Measurements from ENCODE around the gene FAP. TPM values are rescaled to one million over a fixed set of nuclear protein-coding genes. Genes with fewer than 3 reads are reported as not detected.

The FAP gene
- total RNA-seq, 4 donors from 2014 or later: 1.4 to 3.5 (median 2.0) TPM; not detected in 1

DNA sequence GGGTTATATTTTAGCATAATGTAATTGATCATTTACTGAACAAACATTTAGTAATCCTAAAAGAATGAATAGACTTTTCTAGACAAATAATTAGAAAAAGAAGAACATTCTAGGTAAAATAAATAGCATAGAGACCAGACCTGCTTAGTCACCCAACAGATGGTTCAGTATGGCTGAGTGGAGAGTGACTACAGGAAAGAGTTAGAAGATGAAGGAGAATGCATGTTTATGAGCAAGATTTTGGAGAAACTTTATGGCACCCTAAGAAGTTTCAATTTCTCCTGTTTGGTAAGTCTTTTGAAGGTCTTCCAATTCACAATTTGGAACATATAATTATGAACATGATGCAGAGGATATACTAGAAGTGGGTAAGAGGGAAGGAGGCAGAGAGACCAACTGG, 32.9 kb downstream of the FAP start:
- H3K27me3 ChIP-seq: no peaks in the 10 kb centered on the region
- H3K4me1 ChIP-seq: no peaks in the 10 kb centered on the region
- intact Hi-C loops (cut with DNase I; ENCODE audit: low total_unique reads) (no loop called here), in situ Hi-C loops (cut with MboI; ENCODE audit: low pct_ligation_motif_present in 1 of 4, low pct_unique_long_range_greater_than_20kb in 1 of 4, low sequenced_read_pairs in 3 of 4) (loop anchor here in 1 of 4 donors (10.0 kb wide), 1 partner anchor 84 kb away; no protein-coding TSS in a partner anchor)
- TF ChIP-seq, protein P1, sequence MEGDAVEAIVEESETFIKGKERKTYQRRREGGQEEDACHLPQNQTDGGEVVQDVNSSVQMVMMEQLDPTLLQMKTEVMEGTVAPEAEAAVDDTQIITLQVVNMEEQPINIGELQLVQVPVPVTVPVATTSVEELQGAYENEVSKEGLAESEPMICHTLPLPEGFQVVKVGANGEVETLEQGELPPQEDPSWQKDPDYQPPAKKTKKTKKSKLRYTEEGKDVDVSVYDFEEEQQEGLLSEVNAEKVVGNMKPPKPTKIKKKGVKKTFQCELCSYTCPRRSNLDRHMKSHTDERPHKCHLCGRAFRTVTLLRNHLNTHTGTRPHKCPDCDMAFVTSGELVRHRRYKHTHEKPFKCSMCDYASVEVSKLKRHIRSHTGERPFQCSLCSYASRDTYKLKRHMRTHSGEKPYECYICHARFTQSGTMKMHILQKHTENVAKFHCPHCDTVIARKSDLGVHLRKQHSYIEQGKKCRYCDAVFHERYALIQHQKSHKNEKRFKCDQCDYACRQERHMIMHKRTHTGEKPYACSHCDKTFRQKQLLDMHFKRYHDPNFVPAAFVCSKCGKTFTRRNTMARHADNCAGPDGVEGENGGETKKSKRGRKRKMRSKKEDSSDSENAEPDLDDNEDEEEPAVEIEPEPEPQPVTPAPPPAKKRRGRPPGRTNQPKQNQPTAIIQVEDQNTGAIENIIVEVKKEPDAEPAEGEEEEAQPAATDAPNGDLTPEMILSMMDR (IDR thresholded peaks at IDR 0.05): no peak
- TF ChIP-seq POLR2A (IDR thresholded peaks at IDR 0.05) (no peak), EP300 (IDR thresholded peaks at IDR 0.05; ENCODE audit: low read depth) (no peak), POLR2AphosphoS5 (IDR thresholded peaks at IDR 0.05) (no peak)
- no peaks in the 10 kb centered on the region for H3K9me3 ChIP-seq
- no peak overlapping the region for H3K4me3 ChIP-seq
- no peaks in the 10 kb centered on the region for H3K36me3 ChIP-seq
- H3K27ac ChIP-seq: no peak overlapping the region
- DNase-seq: no peak

DNA sequence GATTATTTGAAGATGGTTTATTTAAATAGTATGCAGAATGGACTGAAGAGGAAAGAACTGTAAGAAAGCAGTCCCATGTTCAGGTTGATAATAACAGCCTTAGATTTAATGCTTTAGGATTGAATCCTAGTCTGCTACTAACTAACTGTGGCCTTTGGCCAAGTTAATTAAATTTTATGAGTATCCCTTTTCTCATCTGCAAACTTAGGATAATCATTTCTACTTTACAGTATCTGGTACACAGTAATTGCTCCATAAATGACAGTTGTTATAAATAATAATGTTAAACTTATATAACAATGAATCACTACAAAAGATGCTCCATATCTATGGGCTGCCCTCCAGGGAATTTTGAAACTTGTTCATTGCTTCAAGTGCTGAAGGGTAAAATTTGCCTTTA, 41.0 kb downstream of the FAP start:
- H3K4me1 ChIP-seq: no peaks in the 10 kb centered on the region
- no peaks in the 10 kb centered on the region for H3K27me3 ChIP-seq
- no peak for TF ChIP-seq EP300 (IDR thresholded peaks at IDR 0.05; ENCODE audit: low read depth)
- no peak for TF ChIP-seq POLR2AphosphoS5 (IDR thresholded peaks at IDR 0.05)
- TF ChIP-seq, protein P1 (IDR thresholded peaks at IDR 0.05): no peak
- TF ChIP-seq POLR2A (IDR thresholded peaks at IDR 0.05): no peak
- in situ Hi-C loops (cut with MboI; ENCODE audit: low pct_ligation_motif_present in 1 of 4, low pct_unique_long_range_greater_than_20kb in 1 of 4, low sequenced_read_pairs in 3 of 4): no loop called here
- H3K4me3 ChIP-seq: no peak overlapping the region
- H3K27ac ChIP-seq: no peak overlapping the region
- no peaks in the 10 kb centered on the region for H3K9me3 ChIP-seq
- no peak for DNase-seq
- intact Hi-C loops (cut with DNase I; ENCODE audit: low total_unique reads): no loop called here
- no peaks in the 10 kb centered on the region for H3K36me3 ChIP-seq

DNA sequence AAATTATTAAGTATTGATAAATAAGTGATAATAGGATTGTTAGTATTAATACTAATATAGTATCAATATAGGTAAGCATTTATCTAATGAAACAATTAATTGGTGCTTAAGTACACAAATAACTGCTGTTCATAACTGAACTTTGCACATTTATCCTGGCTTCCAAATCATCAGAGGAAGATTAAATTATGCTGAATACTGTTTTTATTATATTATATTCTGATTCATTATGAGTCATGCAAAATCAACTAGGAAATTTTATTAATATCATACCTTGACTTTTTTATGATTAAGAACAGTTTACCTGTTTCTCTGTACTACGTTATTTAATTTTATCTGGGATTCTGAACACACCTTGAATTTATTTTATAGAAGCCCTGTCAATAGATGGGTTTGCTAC, 42.6 kb downstream of the FAP start:
- H3K4me3 ChIP-seq: no peak overlapping the region
- H3K9me3 ChIP-seq: no peaks in the 10 kb centered on the region
- TF ChIP-seq POLR2A (IDR thresholded peaks at IDR 0.05) (no peak), EP300 (IDR thresholded peaks at IDR 0.05; ENCODE audit: low read depth) (no peak), POLR2AphosphoS5 (IDR thresholded peaks at IDR 0.05) (no peak)
- TF ChIP-seq, protein P1 (IDR thresholded peaks at IDR 0.05): no peak
- intact Hi-C loops (cut with DNase I; ENCODE audit: low total_unique reads): no loop called here
- 69 to 100% methylated on average over 1 of the region's 1 CpG for WGBS, 2 donors (ENCODE audit: low coverage in 1 of 2)
- no peaks in the 10 kb centered on the region for H3K36me3 ChIP-seq
- in situ Hi-C loops (cut with MboI; ENCODE audit: low pct_ligation_motif_present in 1 of 4, low pct_unique_long_range_greater_than_20kb in 1 of 4, low sequenced_read_pairs in 3 of 4): no loop called here
- H3K4me1 ChIP-seq: no peaks in the 10 kb centered on the region
- no peaks in the 10 kb centered on the region for H3K27me3 ChIP-seq
- H3K27ac ChIP-seq: no peak overlapping the region
- no peak for DNase-seq

DNA sequence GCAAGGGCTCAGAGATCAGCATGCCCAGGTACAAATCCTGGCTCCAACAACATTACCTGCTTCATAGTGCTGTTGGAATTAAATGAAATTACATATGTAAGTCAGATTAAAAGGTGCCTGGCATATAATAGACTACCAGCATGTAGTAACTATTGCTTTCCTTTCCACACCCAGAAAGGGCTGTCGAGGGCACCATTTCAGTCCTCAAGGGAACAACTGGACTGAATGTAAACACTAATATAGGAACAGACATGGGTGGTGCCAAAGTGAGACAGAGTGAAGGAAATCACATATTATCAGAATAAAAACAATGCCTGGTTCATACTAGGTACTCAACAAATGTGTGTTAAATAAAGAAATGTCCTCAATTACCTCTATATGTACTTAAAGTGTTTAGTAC, 43.3 kb downstream of the FAP start:
- Histone ChIP-seq H3K36me3 (no peaks in the 10 kb centered on the region), H3K9me3 (no peaks in the 10 kb centered on the region), H3K4me3 (no peak overlapping the region), H3K27ac (no peak overlapping the region), H3K4me1 (no peaks in the 10 kb centered on the region), H3K27me3 (no peaks in the 10 kb centered on the region)
- in situ Hi-C loops (cut with MboI; ENCODE audit: low pct_ligation_motif_present in 1 of 4, low pct_unique_long_range_greater_than_20kb in 1 of 4, low sequenced_read_pairs in 3 of 4) (no loop called here), intact Hi-C loops (cut with DNase I; ENCODE audit: low total_unique reads) (no loop called here)
- DNase-seq: no peak
- TF ChIP-seq EP300 (IDR thresholded peaks at IDR 0.05; ENCODE audit: low read depth) (no peak), POLR2AphosphoS5 (IDR thresholded peaks at IDR 0.05) (no peak), POLR2A (IDR thresholded peaks at IDR 0.05) (no peak)
- TF ChIP-seq, protein P1 (IDR thresholded peaks at IDR 0.05): no peak
- 21 to 43% methylated on average over 1 of the region's 1 CpG for WGBS, 2 donors (ENCODE audit: low coverage in 1 of 2)
